CD4-positive, alpha-beta T cell treated with Interleukin-10 for 1 hour (primary cell): Measurements from ENCODE around the gene MDH1B.
"Not testable (repeated sequence)": the region's sequence is repeated elsewhere in the genome, so short reads cannot be mapped to it uniquely, and the experiment has no call there.

Experiments used
- DNase-seq: peaks from one replicate; pipeline ENCODE4 v3.0.0-alpha.2; 2020

The MDH1B gene

GRCh38 chr2:206766057-206766930 is 1.2 kb upstream of the MDH1B start:
- no peak for DNase-seq

- no peak for DNase-seq
Measured at GRCh38 chr2:206764673-206765241, 371 bp downstream of the MDH1B start.

GRCh38 chr2:206756816-206757215 is 8.3 kb downstream of the MDH1B start:
- DNase-seq, result no peak

GRCh38 chr2:206740800-206741199 is 24.3 kb downstream of the MDH1B start:
- DNase-seq, result no peak

- no peak for DNase-seq
Measured at GRCh38 chr2:206739271-206739670, 25.9 kb downstream of the MDH1B start.

- DNase-seq, result no peak
Measured at GRCh38 chr2:206736935-206737334, 28.2 kb downstream of the MDH1B start.

- DNase-seq, result no peak
Measured at GRCh38 chr2:206733341-206733740, 31.8 kb downstream of the MDH1B start.

GRCh38 chr2:206728277-206729199 is 36.6 kb downstream of the MDH1B start:
- no peak for DNase-seq

GRCh38 chr2:206727287-206727686 is 37.8 kb downstream of the MDH1B start:
- no peak for DNase-seq

- DNase-seq, result no peak
Measured at GRCh38 chr2:206723288-206723687, 41.8 kb downstream of the MDH1B start.

GRCh38 chr2:206721256-206721920 is 43.7 kb downstream of the MDH1B start:
- DNase-seq, result no peak

- no peak for DNase-seq
Measured at GRCh38 chr2:206718296-206718695, 46.8 kb downstream of the MDH1B start, which contains the start of gene DYTN. DYTN (minus strand) TSS chr2:206718396; CDS start chr2:206718279, 117 bp downstream.

GRCh38 chr2:206716623-206717022 is 48.5 kb downstream of the MDH1B start:
- DNase-seq, result no peak

- DNase-seq, result not testable (repeated sequence)
Measured at GRCh38 chr2:206715183-206715582, 49.9 kb downstream of the MDH1B start.

GRCh38 chr2:206713746-206714145 is 51.4 kb downstream of the MDH1B start:
- DNase-seq, result no peak

GRCh38 chr2:206708286-206708685 is 56.8 kb downstream of the MDH1B start:
- DNase-seq, result no peak

- DNase-seq, result no peak
Measured at GRCh38 chr2:206707164-206707701, 57.9 kb downstream of the MDH1B start.

- no peak for DNase-seq
Measured at GRCh38 chr2:206701952-206702605, 63.0 kb downstream of the MDH1B start.

- DNase-seq, result no peak
Measured at GRCh38 chr2:206700156-206700555, 65.0 kb downstream of the MDH1B start.

GRCh38 chr2:206698811-206699210 is 66.3 kb downstream of the MDH1B start:
- no peak for DNase-seq

- no peak for DNase-seq
Measured at GRCh38 chr2:206696910-206697309, 68.2 kb downstream of the MDH1B start.
